Pulmonary artery endothelial cell (primary cell): ENCODE data around the gene HAUS5. TPM values are rescaled to one million over a fixed set of nuclear protein-coding genes. Genes with fewer than 3 reads are reported as not detected.
A peak's percentile ranks its signal among the peaks of the same experiment; 100 is the strongest.
"Not testable (repeated sequence)": the region's sequence is repeated elsewhere in the genome, so short reads cannot be mapped to it uniquely, and the experiment has no call there.

ENCODE experiments used
- DNase-seq: peaks from one replicate; pipeline ENCODE4 v3.0.0-alpha.2; 2011; ENCODE audit warnings: low read depth, low spot score
- total RNA-seq: library from RNA; depleted of rRNA; stranded (reverse); fragments of >200 nt; gene quantifications from 2 replicates; pipeline ENCODE4 v1.2.3, GENCODE V29; 2014

The HAUS5 gene
- total RNA-seq, 1 donor from 2014 or later, result 9.4 TPM

- no peak for DNase-seq
Measured at GRCh38 chr19:35643255-35644205, 31.0 kb downstream of the HAUS5 start.

- DNase-seq, result peak; percentile 74
Measured at GRCh38 chr19:35644206-35644986, 31.9 kb downstream of the HAUS5 start.

GRCh38 chr19:35644987-35645679 is 32.6 kb downstream of the HAUS5 start:
- no peak for DNase-seq

- no peak for DNase-seq
Measured at GRCh38 chr19:35645680-35646511, 33.4 kb downstream of the HAUS5 start.

GRCh38 chr19:35648017-35648961 is 35.8 kb downstream of the HAUS5 start, which contains the start of gene COX6B1:
Gene COX6B1, plus strand, starts transcription at chr19:35648323. Its CDS starts 2,921 bp downstream, at chr19:35651244.
- DNase-seq, result peak; percentile 88

GRCh38 chr19:35650581-35650980 is 38.0 kb downstream of the HAUS5 start:
- no peak for DNase-seq

GRCh38 chr19:35654828-35655227 is 42.3 kb downstream of the HAUS5 start:
- DNase-seq, result not testable (repeated sequence)

GRCh38 chr19:35655600-35655999 is 43.1 kb downstream of the HAUS5 start:
- no peak for DNase-seq

GRCh38 chr19:35656700-35657099 is 44.2 kb downstream of the HAUS5 start:
- no peak for DNase-seq

- no peak for DNase-seq
Measured at GRCh38 chr19:35657904-35658700, 45.6 kb downstream of the HAUS5 start.

GRCh38 chr19:35661995-35662340 is 49.4 kb downstream of the HAUS5 start:
- DNase-seq, result no peak

GRCh38 chr19:35663981-35664380 is 51.4 kb downstream of the HAUS5 start:
- DNase-seq, result no peak

GRCh38 chr19:35665157-35665556 is 52.6 kb downstream of the HAUS5 start:
- no peak for DNase-seq

- no peak for DNase-seq
Measured at GRCh38 chr19:35665604-35666003, 53.1 kb downstream of the HAUS5 start.

GRCh38 chr19:35666251-35666913 is 53.8 kb downstream of the HAUS5 start, which contains the start of gene UPK1A:
Gene UPK1A, plus strand, starts transcription at chr19:35666517. Its CDS starts 296 bp downstream, at chr19:35666813.
- DNase-seq, result no peak

- no peak for DNase-seq
Measured at GRCh38 chr19:35669566-35669965, 57.0 kb downstream of the HAUS5 start.

- no peak for DNase-seq
Measured at GRCh38 chr19:35669974-35670373, 57.4 kb downstream of the HAUS5 start.

GRCh38 chr19:35670686-35671085 is 58.2 kb downstream of the HAUS5 start:
- DNase-seq, result no peak
